Gastroesophageal sphincter (tissue), 4 donors: ENCODE data around the gene ESPNL. TPM values are rescaled to one million over a fixed set of nuclear protein-coding genes. Genes with fewer than 3 reads are reported as not detected.

ENCODE experiments used
- ATAC-seq: fragments of 150-250 bp; one replicate; pipeline ENCODE4 v1.9.1; 2016; ENCODE audit warnings: mild to moderate bottlenecking, moderate library complexity
- H3K27ac ChIP-seq, 4 donors: fragments of 200-600 bp; sonication (generic) in 3 of 4; 1 replicate in 3 of 4; 2 replicates in 1 of 4; pipeline ENCODE4 v1.5.1; 2016 to 2019
- H3K27me3 ChIP-seq: fragments of 200-600 bp; sonication (generic); one replicate; pipeline ENCODE4 v1.5.1; 2019
- H3K36me3 ChIP-seq, 2 donors: fragments of 200-600 bp; sonication (generic); one replicate each; pipeline ENCODE4 v1.5.1; 2019; ENCODE audit warnings: control low read depth in 1 of 2
- H3K4me1 ChIP-seq, 3 donors: fragments of 200-600 bp; sonication (generic); 1 replicate in 2 of 3; 2 replicates in 1 of 3; pipeline ENCODE4 v1.5.1; 2016 to 2019; ENCODE audit warnings: control low read depth in 2 of 3
- H3K4me3 ChIP-seq, 2 donors: fragments of 200-600 bp; sonication (generic); one replicate each; pipeline ENCODE4 v1.5.1; 2019; ENCODE audit warnings: mild to moderate bottlenecking in 1 of 2, moderate library complexity in 1 of 2
- H3K9me3 ChIP-seq, 3 donors: fragments of 200-600 bp; sonication (generic); one replicate each; pipeline ENCODE4 v1.5.1; 2017 to 2019; ENCODE audit warnings: control low read depth in 2 of 3
- EP300 ChIP-seq: sonication (generic); formaldehyde crosslinking; IDR thresholded peaks from one replicate; pipeline ENCODE4 v1.6.1; 2017; ENCODE audit warnings: antibody characterized with exemption, mild to moderate bottlenecking
- POLR2A ChIP-seq, 2 donors: fragments of 450-650 bp; IDR thresholded peaks; one replicate each; pipeline ENCODE4 v1.6.1; 2017; ENCODE audit warnings: antibody characterized with exemption in 2 of 2, mild to moderate bottlenecking in 2 of 2, moderate library complexity in 1 of 2
- POLR2AphosphoS5 ChIP-seq: sonication (generic); formaldehyde crosslinking; IDR thresholded peaks from one replicate; pipeline ENCODE4 v1.6.1; 2017; ENCODE audit warnings: antibody characterized with exemption
- WGBS, 2 donors: methylation state at CpG; one replicate each; pipeline ENCODE4 v1.1.5; 2018; ENCODE audit warnings: low coverage in 1 of 2; 5-methylcytosine and 5-hydroxymethylcytosine counted together
- total RNA-seq, 4 donors: library from RNA; depleted of rRNA; stranded (reverse); fragments of >200 nt; gene quantifications; one replicate each; pipeline ENCODE4 v1.1.0, GENCODE V29; 2016
- TF ChIP-seq, protein P1 (sequence below), 4 experiments: fragments of 200-600 bp in 2 of 4; fragments of 450-650 bp in 2 of 4; sonication (generic) in 1 of 4; IDR thresholded peaks; one replicate each; pipeline ENCODE4 v1.5.1; 2017 to 2019; ENCODE audit warnings: antibody characterized with exemption in 4 of 4, mild to moderate bottlenecking in 2 of 4, moderate library complexity in 2 of 4

The ESPNL gene
- total RNA-seq, 4 donors from 2014 or later: 0.12 to 3.4 (median 0.31) TPM; not detected in 1

DNA sequence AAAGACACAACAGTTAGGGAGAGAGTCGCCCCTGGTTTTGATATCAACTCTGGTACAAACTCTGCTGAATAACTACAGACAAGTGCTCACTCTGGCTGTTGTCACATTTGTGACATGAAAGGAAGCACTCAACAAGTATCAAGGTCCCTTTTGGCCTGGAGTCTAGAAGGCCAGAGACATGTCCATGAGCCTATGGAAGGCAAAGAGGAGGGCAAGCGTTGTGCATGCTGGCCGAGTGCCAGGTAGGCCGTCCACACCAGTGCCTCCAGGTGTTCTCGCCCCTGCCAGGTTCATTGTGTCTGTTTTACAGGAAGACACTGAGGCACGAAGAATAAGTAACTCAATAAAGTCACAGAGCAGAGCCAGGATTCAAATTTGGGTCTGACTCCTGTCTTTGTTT is 82.2 kb downstream of the ESPNL start:
- no peak overlapping the region for H3K4me3 ChIP-seq
- ATAC-seq: no peak
- H3K27me3 ChIP-seq: no peaks in the 10 kb centered on the region
- no peaks in the 10 kb centered on the region for H3K9me3 ChIP-seq
- no peak overlapping the region for H3K27ac ChIP-seq
- H3K4me1 ChIP-seq: no peaks in the 10 kb centered on the region
- peaks cover 11 to 100% of the 10 kb centered on the region in 2 donors for H3K36me3 ChIP-seq
- 87 to 90% methylated on average over 2 to 4 of the region's 6 CpGs for WGBS, 2 donors
- TF ChIP-seq, protein P1, sequence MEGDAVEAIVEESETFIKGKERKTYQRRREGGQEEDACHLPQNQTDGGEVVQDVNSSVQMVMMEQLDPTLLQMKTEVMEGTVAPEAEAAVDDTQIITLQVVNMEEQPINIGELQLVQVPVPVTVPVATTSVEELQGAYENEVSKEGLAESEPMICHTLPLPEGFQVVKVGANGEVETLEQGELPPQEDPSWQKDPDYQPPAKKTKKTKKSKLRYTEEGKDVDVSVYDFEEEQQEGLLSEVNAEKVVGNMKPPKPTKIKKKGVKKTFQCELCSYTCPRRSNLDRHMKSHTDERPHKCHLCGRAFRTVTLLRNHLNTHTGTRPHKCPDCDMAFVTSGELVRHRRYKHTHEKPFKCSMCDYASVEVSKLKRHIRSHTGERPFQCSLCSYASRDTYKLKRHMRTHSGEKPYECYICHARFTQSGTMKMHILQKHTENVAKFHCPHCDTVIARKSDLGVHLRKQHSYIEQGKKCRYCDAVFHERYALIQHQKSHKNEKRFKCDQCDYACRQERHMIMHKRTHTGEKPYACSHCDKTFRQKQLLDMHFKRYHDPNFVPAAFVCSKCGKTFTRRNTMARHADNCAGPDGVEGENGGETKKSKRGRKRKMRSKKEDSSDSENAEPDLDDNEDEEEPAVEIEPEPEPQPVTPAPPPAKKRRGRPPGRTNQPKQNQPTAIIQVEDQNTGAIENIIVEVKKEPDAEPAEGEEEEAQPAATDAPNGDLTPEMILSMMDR (IDR thresholded peaks at IDR 0.05): no peak
- TF ChIP-seq POLR2A (IDR thresholded peaks at IDR 0.05): no peak
- no peak for TF ChIP-seq EP300
- no peak for TF ChIP-seq POLR2AphosphoS5

Other genes starting within 250 kb of the ESPNL start
- 100 to 1,000 TPM; 213 to 355 (median 286) TPM for gene RAMP1, start 240.7 kb upstream of the ESPNL start, total RNA-seq
- 10 to 100 TPM; 85.0 to 99.5 (median 96.3) TPM for gene UBE2F, start 133.3 kb upstream of the ESPNL start, total RNA-seq
- 10 to 100 TPM; 14.2 to 23.2 (median 16.5) TPM for gene SCLY, start 39.3 kb upstream of the ESPNL start, total RNA-seq
- 1 to 10 TPM; 1.3 to 8.1 (median 3.7) TPM for gene KLHL30, start 38.3 kb downstream of the ESPNL start, total RNA-seq
- under 1 TPM in 3 of 4 donors, not detected in 1; 0.35 to 0.94 (median 0.74) TPM for gene ERFE, start 58.6 kb downstream of the ESPNL start, total RNA-seq
- 10 to 100 TPM; 18.5 to 45.5 (median 35.1) TPM for gene ILKAP, start 103.4 kb downstream of the ESPNL start, total RNA-seq
- gene HES6, start 139.7 kb downstream of the ESPNL start, total RNA-seq: 10 to 100 TPM in 2 of 4 donors, 1 to 10 TPM in 2; 3.8 to 19.5 (median 12.2) TPM
- 10 to 100 TPM in 3 of 4 donors, 1 to 10 TPM in 1; 8.7 to 20.5 (median 17.0) TPM for gene PER2, start 188.3 kb downstream of the ESPNL start, total RNA-seq
- 10 to 100 TPM; 19.6 to 28.4 (median 21.7) TPM for gene TRAF3IP1, start 220.2 kb downstream of the ESPNL start, total RNA-seq